Right lobe of liver (tissue), 4 donors: ENCODE measurements around the gene RNU4-1.

Experiments used
- CTCF ChIP-seq, 4 donors: fragments of 200-600 bp in 3 of 4; fragments of 450-650 bp in 1 of 4; IDR thresholded peaks; one replicate each; pipeline versions ENCODE4 v1.5.1 to v1.8.0; 2016 to 2022; ENCODE audit warnings: antibody characterized with exemption in 4 of 4, mild to moderate bottlenecking in 2 of 4
- POLR2A ChIP-seq: fragments of 450-650 bp; IDR thresholded peaks from one replicate; pipeline ENCODE4 v1.6.1; 2017; ENCODE audit warnings: antibody characterized with exemption, mild to moderate bottlenecking
- donor health status: DM: no; HTN: no; CAD: no.
- donor health status: DM: no; HTN: no; CAD: no.
- donor health status: DM: no; HTN: yes; CAD: no.

- TF ChIP-seq CTCF (IDR thresholded peaks at IDR 0.05) = no peak
- TF ChIP-seq POLR2A = no peak
Measured at GRCh38 chr12:120321382-120322202, 28.6 kb upstream of the RNU4-1 start.
